Endometrium (tissue), 2 donors: ENCODE data around the gene BLVRA.
"Not testable (repeated sequence)": the region's sequence is repeated elsewhere in the genome, so short reads cannot be mapped to it uniquely, and the experiment has no call there.

ENCODE experiments used
- FAIRE-seq: peaks from 2 replicates; lab custom pipeline; 2012; peaks lifted over from hg19 to GRCh38; lab: Jason Lieb, UNC
- donor health status: control.
- donor health status: control.

The BLVRA gene

DNA sequence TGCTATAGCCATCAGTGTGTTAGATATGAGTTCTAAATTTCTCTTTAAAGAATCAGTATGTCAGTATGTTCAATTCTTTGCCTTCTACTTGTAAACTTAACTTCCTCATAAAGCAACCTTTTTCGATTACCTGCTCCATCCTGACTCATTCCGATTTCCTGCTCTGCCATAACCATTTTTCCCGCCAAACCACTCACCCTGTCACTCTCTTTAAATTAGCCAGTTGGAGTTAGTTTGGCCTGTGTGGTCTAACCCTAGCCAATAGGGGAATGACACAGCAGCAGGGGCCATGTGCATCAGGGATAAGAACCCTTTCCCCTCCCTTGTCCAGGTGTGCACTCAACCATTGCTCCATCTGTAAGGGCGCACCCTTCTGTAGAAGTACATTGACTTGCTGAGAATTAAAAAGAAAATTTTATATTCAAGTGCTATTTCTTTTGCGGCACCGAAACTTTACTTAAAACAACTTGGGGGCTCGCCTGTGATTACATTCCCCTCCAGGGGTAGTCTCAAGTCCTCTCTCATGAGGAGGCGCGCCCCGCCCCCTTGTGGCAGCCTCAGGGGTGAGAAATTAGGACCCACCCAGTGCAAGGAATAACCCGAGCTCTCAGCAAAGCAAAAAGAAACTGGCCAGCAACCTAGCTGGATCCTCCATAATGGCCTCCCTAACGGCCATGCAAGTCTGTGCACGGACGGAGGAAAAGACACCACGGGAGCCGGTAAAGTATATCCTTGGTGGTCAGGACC, 51.9 kb downstream of the BLVRA start:
- not testable (repeated sequence) for FAIRE-seq

DNA sequence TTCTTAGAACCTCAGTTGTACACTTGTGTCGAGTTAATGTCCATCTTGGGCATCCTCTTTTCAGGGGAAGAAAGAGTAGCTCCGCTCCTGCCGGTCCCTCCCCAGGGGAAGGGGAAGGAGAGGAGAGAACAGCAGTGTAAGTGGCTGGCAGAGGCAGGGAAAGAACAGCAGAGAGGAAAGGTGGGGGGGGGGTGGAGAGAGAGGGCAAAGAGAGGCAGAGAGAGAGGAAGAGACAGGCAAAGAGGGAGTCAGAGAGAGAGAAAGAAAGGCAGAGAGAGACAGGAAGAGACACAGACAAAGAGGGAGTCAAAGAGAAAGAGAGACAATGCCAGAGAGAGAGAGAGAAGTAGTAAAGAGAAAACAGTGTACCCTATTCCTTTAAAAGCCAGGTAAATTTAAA, 56.9 kb downstream of the BLVRA start:
- FAIRE-seq = no peak

DNA sequence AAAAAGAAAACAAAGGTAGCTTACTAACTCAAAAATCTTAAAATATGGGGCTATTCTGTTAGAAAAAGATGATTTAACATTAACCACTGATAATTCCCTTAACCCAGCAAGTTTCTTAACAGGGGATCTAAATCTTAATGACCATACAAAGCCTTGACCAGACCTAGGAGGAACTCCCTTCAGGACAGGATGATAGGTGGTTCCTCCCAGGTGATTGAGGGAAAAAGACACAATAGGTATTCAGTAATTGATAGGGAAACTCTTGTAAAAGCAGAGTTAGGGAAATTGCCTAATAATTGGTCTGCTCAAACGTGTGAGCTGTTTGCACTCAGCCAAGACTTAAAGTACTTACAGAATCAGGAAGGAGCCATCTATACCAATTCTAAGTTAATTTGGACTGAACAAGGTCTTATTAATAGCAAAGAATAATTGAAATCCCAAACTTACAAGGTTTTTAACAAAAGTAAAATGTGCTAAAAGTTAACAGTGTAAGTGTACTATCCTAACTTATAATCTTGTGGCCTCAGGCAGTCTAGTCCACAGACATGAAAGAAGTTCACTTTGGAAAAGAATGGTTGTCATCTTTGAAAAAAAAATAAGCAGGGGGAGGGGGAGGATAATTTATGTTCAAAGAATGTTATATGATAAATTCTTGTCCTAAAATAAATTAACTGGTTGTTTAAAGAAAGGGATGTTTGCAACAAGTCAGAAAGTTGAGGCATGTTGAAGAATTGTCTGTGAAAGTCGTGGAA, 57.7 kb downstream of the BLVRA start:
- not testable (repeated sequence) for FAIRE-seq

DNA sequence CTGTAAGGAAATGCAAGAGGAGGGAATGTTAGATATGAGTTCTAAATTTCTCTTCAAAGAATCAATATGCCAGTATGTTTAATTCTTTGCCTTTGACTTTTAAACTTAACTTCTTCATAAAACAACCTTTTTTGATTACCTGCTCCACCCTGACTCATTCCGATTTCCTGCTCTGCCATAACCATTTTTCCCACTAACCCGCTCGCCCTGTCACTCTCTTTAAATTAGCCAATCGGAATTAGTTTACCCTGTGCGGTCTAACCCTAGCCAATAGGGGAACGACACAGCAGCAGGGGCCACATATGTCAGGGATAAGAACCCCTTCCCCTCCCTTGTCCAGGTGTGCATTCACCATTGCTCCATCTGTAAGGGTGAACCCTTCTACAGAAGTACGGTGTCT, 64.9 kb downstream of the BLVRA start:
- not testable (repeated sequence) for FAIRE-seq

DNA sequence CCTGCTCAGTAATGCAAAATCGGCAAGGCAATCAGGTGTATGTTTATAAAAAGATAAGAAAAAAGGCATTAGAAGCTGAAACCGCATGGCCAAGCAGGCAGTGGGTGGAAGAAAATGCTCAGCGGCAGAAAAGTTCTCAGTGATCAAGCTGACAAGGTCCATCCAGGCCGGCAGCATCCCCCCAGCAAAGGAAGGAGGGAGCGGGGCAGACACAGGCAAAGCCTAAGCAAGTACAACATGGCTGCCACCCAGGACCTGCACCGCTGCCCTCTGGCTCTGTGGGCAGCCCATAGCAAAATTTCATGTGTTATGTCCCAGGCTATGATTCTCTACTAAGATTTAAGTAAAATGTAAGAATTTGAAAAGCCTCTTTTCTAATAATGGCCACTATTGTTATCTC, 65.5 kb downstream of the BLVRA start:
- FAIRE-seq = no peak

DNA sequence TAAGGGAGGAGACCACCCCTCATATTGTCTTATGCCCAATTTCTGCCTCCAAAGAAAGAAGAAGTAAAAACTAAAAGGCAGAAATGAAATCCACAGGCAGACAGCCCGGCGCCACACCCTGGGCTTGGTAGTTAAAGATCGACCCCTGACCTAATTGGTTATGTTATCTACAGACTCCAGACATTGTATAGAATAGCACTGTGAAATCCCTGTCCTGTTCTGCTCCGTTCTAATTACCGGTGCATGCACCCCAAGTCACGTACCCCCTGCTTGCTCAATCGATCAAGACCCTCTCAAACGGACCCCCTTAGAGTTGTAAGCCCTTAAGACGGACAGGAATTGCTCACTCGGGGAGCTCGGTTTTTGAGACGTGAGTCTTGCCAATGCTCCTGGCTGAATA, 66.0 kb downstream of the BLVRA start:
- FAIRE-seq = not testable (repeated sequence)

DNA sequence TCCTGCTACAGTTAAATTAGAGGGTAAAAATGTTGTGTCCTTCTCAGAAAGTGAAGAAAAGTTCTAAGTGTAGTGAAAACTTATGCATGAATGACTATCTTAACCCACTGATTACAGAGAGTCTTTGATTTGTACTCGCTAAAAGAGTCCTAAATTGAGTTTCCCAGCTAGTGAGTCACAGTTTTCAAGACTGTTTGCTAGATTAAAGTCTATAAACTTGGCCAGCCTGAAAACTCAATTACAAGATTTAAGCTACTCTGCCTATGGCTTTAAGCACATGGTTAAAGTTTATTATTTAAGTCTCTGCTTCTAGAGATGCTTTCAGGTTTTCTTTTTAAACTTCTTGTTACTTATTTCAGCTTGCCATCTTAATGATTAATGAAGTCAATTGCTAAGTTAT, 66.5 kb downstream of the BLVRA start:
- FAIRE-seq = no peak

DNA sequence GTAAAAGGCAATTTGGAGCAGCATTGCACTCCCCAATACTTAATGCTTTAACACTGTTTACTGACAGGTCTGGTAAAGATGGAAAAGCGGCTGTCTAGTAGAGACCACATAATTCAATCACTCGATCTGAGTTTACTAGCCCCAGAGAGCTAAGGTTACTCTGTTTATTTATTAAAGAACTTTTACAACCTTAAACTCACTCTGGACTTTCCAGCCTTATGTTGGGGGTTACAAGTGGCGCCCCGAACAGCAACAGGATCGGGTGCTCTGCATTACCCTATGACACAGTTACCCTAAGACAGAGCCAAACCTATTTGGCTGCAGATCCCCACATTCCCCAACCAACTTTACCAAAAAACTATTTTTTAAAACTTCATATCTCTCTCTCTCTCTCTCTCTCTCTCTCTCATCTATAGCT, 66.9 kb downstream of the BLVRA start:
- FAIRE-seq = no peak

DNA sequence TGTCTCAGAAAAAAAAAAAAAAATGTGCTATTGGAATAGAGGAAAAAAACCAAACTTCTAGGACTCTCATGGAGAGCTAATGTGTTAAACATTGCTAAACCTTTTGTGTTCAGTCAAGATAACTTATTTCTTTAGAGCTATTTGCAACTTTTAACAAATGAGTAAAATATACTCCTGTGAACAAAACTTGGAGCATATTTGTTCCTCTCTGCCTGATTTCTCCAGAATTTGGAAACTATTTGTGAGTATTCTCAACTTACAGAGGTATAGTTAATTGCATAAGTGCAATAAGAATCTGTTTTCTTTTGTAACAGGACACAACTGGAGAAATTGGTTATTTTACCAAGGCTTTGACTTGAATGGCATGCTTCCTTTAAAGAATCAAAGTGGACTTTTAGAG, 72.4 kb downstream of the BLVRA start:
- not testable (repeated sequence) for FAIRE-seq

DNA sequence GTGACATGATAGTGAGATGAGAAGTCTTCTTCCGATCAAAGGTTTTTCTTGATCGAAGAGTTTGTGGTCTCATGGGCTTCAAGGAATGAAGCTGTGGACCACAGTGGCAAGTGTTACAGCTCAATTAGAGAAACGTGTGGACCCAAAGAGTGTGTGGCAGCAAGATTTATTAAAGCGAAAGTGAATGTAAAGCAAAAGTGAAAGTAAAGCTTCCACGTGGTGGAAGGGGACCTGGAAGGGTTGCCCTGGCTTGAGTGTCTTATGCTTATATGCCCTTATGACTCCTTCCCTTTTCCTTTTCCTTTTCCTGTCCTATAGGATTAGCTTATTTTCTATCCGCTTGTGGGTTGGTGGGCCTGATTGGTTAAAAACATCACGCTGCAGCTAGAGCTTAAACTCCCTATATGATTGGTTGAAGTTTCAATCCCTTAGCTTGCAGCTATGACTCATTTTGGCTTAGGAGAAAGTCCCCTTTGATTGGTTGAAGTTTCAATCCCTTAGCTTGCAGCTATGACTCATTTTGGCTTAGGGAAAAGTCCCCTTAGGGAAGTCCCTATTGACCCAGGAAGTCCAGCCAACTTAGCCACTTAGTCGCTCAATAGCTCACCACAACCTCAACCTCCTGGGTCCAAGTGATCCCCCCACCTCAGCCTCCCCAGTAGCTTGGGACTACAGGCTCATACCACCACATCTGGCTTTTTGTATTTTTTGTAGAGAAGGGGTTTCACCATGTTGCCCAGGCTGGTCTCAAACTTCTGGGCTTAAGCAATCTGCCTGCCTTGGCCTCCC, 76.2 kb downstream of the BLVRA start:
- FAIRE-seq = no peak

DNA sequence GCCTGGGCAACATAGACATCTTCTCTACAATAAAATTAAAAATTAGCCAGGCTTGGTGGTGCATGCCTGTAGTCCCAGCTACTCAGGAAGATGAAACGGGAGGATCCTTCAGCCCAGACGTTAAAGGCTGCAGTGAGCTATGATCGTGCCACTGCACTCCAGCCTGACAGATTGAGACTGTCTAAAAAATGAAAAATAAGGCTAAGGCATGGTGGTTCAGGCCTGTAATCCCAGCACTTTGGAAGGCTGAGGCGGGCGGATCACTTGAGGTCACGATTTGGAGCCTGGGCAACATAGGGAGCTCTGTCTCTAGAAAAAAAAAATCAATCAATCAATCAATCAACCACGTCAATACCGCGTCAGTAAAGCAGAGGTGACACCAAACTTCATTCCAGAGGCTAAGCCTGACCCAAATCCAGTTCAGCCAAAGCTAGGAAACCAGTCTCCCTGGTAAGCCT, 79.8 kb downstream of the BLVRA start:
- FAIRE-seq = no peak

DNA sequence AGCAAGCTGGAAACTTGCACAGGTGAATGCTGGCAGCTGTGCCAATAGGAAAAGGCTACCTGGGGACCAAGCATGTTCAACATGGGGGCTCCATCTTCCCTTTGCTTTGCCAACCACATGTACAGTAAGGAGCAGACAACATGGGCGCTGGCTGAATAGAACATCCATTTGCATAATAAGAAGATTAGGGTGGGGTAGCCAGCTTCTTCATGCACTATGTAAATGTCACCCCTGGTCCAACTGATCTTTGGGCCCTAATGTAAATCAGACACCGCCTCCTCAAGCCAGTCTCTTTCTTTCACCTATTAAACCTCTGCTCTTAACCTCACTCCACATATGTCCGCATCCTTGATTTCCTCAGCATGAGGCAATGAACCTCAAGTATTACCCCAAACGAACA, 84.8 kb downstream of the BLVRA start:
- FAIRE-seq = no peak

DNA sequence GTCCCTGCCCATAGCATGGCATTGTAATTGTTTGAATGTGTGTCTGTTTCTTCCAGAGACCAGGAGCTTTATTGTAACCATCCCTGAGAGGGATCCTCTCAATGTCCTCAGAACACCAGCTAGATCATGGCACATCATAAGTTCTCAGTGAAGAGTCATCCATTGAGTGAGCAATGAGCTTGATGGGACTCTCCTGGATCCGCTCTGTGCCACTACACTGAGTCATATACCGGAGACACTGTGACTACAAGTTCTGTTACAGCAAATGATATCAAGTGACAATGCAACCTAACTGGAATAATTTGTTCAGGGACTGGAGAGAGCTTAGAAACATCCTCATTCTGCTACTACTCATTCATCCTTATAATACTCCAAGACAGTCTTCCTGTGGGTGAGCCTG, 85.8 kb downstream of the BLVRA start:
- no peak for FAIRE-seq

DNA sequence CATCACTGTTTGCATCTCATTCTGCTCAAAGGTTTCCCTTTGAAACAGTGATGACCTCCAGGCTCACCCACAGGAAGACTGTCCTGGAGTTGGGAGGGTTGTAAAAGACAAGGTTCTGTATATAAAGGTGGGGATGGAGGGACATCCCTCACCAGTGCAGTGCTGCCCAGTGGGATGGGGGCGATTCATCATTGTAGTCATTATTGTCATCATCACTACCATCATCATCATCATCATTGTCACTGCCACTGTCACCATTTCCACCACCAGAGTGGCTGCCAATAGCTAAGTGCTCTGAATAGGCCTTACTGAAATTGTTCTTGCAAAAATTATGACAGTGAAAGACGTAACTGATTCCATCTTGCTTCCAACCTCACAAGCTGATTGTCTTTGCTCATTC, 86.2 kb downstream of the BLVRA start:
- no peak for FAIRE-seq

DNA sequence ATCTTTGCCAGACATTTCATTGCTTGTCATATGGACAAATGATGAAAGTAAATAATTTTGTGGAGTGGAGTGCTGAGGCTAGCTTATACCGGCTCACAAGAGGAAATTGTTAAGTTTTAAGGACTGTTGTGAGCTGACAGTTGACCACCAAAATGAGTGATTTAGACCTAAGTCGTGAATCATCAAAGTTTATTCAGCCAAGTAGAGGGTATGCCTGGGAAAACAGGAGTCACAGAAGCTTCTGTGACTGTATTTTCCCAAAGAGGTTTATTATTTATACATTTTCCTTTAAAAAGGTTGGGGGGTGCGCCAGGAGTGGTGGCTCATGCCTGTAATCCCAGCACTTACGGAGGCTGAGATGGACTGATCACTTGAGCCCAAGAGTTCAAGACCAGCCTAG, 89.0 kb downstream of the BLVRA start:
- FAIRE-seq = no peak

DNA sequence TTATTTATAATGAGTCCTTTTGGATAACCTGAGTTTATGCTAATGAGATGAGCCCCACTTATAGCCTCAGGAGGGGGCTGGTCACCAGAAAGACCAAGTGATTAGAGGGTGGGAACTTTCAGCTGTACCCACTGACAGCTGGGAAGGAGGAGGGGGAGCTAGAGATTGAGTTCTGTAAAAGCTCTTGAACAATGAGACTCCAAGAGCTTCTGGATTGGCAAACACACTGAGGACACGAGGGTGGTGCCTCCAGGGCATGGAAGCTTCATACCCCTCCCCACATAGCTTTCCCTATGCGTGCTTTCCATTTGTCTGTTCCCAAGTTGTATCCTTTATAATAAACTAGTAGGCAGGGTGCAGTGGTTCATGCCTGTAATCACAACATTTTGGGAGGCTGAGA, 90.6 kb downstream of the BLVRA start:
- FAIRE-seq = no peak

DNA sequence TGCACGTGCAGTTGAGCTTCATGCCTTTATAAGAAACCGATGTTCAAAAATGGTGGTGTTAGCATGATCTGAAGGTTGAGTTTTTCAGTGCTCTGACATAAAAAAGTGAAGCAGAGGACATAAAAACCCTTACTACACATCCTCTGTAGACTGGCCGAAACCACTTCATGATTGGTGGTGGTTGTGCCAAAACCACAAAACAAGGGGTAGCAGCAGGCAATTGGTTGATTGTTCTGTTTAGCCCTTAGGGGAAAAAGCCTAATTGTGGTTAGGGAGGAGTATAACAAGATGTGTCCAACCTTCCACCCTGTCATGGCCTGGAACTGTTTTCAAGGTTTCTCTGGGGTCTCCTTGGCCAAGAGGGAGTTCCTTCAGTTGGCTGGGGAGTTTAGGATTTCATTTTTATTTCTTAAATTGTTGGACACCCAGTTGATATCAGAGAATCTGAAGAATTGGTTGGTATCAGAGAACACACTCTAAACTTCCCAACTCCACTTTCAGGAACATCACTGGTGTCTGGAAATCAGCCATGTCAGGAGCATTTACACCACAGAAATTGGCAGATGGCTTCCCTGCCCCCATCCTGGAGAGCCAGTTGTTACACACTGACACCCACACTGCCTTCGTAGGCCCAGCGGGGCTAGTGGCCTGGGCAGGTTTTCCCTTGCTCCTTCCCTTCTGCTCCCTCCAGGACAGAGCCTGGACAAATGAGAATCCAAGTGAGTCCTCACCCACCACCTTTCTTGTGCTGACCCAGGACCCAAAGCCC, 92.1 kb downstream of the BLVRA start:
- no peak for FAIRE-seq

DNA sequence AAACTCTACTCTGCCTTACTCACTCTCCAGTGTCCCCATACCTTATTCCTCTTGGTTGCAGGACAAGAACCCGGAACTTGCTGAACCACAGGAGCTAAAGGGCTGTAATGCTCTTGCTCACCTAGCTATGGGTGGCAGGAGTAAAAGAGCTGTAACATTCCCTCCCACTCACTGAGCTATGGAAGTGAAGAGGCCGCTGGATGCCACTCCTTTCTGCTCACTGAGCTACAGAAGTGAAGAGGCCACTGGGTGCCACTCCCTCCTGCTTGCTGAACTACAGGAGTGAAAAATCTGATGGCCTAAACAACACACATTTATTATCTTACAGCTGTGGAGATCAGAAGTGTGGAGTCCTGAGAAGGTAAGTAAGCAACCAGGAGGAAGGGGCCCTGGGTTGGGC, 93.3 kb downstream of the BLVRA start:
- FAIRE-seq = no peak

DNA sequence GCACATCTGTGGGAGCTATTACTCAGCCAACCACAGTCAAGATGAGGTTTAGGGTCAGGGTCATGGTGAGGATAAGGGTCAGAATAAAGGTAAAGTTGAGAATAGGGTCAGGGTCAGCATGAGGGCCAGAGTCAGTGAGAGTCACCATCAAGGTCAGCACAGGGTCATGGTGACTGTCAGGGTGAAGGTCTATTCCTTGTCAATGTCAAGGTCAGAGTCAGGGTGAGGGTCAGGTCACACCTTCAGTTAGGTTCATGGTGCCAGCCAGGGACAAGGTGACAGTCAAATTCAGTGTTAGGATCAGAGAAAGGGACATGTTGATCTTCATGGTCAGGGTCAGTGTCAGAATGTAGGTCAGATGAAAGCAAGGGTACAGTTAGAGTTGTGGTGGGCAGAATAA, 96.7 kb downstream of the BLVRA start:
- no peak for FAIRE-seq

DNA sequence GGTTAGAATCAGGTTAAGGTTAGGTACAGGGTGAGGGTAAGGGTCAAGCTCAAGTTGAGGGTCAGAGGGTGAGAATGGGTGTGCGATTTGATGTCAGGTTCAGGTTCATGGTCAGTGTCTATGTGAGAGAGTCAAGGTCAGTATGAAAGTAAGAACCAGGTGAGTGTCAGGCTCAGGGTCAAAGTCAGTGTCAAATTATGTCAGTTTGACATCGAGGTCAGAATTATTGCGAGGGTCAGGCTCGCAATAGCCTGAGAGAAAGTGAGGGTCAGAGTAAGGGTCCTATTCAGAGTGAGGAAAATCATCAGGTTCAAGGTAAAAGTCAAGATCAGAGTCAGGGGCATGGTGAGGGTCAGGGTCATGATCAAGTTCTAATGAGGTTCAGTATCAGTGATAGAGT, 97.8 kb downstream of the BLVRA start:
- no peak for FAIRE-seq
